Measurements from ENCODE around the gene SLC17A5.
"Not testable (repeated sequence)": the region's sequence is repeated elsewhere in the genome, so short reads cannot be mapped to it uniquely, and the experiment has no call there.

GRCh38 chr6:73618082-73618481, 35.7 kb downstream of the SLC17A5 start:
- TF ChIP-seq, protein P1, sequence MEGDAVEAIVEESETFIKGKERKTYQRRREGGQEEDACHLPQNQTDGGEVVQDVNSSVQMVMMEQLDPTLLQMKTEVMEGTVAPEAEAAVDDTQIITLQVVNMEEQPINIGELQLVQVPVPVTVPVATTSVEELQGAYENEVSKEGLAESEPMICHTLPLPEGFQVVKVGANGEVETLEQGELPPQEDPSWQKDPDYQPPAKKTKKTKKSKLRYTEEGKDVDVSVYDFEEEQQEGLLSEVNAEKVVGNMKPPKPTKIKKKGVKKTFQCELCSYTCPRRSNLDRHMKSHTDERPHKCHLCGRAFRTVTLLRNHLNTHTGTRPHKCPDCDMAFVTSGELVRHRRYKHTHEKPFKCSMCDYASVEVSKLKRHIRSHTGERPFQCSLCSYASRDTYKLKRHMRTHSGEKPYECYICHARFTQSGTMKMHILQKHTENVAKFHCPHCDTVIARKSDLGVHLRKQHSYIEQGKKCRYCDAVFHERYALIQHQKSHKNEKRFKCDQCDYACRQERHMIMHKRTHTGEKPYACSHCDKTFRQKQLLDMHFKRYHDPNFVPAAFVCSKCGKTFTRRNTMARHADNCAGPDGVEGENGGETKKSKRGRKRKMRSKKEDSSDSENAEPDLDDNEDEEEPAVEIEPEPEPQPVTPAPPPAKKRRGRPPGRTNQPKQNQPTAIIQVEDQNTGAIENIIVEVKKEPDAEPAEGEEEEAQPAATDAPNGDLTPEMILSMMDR (conservative IDR thresholded peaks at IDR 0.05; ENCODE audit: low read length) = not testable (repeated sequence)
- TF ChIP-seq EZH2phosphoT487 (IDR thresholded peaks at IDR 0.05; ENCODE audit: borderline replicate concordance, low read depth, low read length) = not testable (repeated sequence)
